Cortex of kidney (tissue), 1 donor: Measurements from ENCODE around the gene TBX1.

Source experiments
- DNase-seq: peaks from one replicate; lab custom pipeline; 2025; lab: John Stamatoyannopoulos, UW

Gene TBX1

DNA sequence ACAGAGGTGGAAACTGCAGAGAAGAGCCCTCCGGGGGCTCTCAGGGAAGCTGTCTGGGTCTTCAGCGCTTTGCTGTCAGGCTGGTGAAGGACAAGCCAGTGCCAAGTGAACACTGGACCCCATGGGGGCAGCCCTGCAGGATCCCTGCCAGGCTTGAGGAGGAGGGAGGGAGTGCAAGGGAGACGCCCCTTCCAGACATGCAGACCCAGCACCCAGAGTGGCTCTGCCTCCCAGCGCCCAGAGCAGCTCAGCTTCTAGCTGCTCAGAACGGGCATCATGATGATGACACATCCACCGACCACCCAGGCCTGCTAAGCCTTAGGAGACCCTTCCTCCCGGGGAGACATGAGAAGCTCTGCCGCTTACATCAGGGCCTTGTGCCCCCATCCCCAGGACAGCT is 39.7 kb downstream of the TBX1 start:
- DNase-seq, result no peak

DNA sequence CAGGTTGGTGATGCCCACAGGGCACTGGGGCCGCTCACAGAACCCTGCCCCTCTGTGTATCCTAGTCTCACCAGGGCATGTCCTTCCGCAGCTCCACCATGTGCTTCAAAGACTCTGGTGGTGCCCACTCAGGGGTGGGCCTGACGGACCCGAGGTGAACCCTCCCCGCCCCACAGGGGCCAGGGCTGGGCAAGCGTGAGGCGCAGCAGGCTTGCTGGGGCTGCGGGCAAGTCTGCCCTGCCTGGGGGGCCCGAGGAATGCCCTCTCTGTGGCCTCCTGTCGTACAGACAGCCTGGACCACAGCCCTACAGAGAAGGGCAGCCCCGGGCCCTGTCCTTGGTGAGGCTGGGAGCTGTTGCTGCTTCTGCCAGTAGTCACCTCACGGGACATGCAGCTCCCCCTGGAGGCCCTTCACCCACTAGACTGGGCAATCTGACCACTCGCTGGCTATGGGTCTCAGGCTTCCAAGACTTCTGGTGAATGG is 40.2 kb downstream of the TBX1 start:
- no peak for DNase-seq

DNA sequence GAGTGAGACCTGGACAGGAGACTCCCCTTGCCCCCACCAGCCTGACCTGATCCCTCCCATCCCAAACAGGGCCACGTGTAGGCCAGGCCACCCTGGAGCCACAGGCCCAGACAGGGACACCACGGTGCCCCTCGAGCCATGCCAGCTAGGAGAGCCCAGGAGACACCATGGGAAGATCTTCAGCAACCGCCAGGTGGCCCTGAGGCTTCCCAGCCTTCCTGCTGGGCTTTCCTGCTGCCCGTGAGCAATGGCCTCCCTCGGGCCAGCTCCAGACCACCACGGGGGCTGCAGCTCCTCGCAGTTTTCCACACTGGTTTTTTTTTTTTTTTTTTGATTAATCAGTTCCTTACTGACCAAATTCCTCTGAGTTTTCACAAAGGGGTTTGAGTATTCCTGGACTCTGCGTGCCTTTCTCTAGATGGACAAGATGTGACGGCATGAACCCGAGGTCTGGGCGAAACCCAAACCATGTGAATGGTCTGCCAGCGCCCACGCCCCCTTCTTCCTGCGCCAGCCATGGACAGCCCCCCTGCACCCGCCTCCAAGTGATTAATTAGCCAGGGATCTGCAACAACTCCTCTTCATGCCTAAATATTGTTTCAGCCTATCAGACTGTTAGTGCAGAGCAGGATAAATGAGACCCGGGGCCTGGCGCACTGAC is 40.9 kb downstream of the TBX1 start:
- no peak for DNase-seq

DNA sequence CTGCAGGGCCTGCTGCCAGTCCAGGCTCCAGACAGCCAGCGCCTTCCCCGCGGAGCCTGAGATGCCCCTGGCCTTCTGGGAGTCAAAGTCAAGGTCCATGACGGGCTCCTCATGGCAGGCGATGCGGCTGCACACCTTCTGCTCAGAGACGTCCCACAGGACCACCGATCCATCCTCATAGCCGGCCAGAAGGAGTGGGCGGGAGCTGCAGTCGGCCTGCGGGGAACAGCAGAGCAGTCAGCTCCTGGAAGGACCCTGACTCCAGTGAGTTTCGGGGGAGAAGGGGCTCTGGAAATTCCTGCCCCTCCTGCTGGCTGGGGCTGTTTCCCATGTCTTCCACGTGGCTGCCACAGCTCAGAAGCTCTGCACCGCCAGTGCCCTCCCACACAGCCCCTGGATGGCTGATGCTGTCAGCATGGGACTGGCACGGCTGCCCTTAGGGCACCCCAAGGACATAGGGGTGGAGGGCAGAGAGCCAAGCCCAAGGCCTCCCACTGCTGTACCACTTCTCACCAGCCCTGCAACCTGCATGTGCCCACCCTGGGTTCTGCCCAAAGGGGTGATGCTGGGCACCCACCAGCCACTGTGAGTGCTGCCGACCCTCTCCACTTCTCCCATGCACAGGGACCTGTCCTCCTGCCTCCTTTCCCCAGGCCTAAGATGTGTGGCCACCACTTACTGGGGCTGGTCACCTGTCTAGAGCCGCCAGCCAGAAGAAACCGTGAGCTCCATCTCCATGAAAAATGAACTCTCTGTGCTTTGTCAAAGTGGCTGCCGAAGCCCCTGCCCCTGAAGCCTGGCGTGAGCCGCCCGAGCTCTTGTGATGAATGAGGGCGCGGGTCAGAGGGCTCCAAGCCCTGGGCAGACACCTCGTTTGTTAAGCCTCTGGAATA is 41.7 kb downstream of the TBX1 start:
- DNase-seq, result no peak

DNA sequence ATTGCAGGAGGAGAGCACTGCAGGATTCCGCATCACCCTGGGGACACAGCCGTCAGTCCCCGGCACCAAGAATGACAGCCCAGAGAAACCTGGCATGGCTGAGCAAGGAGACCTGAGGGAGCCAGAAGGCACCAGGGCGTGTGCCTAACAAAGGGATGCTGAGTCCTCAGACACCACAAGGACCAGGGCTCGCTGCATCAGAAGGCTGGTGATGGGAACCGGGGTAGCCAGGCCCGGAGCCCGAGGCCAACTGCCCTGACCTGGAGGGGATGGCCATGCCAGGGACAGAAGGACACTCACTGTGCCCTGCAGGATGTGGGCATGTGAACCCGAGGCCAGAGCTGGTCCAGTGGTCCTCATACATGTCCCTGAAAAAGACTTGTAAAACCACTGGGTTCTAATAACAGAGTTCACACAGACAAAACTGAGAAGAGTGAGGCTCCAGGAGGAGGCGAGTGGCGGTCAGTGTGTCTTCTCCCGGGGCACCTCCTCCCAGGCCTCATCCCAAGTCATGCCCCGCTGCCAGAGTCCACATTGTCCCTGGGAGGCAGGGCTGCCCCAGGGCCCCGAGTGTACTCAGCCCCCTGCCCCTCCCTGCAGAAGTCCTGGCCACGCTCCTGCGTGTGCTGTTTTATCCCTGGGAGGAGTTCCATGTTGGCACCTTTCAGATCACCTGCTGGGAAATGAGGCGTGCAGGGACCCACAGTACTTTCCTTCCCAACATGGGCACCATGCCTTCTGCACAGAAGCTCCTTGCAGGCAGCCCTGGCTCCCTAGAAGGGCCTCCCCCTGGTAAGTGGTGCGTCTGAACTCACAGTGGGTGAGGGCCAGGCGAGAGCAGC is 42.5 kb downstream of the TBX1 start:
- no peak for DNase-seq

DNA sequence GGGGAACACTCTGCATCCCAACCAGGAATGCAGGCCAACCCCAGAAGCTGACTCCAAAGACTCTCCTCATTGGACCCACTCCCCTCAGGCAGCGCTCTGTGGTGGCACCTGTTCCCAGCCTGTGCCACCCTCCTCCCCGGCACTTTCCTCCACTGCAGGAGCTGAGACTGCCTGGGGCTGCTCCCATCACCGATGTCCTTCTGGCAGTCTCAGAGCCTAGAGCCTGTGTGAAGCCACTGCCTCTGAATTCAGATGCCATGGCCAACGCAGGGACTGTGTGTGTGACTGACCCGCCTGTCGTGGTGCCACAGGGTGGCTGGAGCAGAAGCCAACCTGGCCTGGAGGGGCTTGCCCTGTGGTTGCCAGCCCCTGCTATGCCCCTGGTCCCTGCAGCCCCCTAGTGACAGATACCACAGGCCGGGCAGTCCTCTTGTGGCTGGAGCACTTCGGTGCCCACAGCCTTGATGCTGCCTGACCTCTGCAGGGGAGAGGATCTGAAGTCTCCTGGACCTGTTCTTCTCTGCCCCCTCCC is 43.2 kb downstream of the TBX1 start:
- DNase-seq, result no peak

DNA sequence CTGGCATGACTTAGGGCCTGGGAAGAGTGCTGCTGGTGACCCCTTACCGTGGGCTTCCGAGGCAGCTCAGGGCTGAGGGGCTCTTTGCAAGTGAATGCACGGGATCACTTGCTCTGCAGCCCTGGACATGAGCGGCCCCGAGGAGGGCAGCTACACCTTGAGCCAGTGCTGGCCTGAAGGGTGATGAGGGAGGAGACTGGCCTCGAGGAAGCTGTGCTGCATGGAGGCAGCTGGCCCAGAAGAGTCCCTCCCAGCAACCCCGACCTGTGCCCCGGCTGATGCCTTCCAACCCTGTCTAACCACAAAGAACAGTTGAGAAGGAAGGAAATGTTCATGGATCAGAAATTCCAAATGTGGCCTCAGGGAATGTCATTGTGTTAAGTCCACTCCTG is 45.2 kb downstream of the TBX1 start:
- no peak for DNase-seq

DNA sequence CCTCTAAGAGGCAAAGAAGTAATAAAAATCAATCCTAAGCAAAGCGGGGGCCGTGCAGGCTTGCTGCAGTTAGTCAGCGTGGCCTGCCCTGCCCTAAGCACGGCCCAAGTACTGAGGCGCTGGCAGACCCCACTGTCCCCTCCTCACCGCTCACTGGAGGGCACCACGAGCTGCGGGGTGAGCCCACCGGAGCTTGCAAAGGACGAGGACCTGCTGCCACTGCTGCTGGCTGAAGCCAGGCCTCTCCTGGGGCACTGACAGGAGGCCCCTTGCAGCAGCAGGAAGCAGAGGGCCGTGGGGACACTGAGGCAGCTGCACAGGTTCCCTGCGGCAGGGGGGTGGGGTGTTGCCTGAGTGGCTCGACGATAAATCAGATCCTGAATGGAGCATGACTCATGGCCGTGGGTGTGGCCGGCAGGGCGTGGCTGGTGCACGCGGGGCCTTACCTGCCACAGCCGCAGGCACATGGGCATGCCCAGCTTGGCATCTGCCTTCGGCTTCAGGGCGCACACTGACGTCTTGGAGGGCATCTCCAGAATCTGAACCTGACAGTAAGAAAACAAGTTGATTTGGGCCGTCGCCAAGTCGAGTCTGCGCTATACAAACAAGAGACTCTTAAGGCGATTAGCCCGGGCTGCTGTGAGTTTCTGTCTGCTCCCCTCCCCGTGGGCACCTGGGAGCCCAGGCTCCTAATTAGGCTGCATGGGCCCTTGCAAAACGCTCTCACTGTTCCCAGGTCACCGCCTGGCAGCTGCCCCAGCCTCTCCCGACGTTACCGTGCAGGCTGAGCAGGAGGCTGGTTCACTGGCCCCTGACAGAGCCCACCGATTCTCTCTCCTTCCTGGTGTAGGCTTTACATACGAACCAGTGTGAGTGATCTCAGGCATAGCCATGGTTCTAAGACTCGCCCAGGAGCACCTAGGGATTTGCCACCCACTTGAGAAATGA is 45.9 kb downstream of the TBX1 start:
- DNase-seq, result no peak

DNA sequence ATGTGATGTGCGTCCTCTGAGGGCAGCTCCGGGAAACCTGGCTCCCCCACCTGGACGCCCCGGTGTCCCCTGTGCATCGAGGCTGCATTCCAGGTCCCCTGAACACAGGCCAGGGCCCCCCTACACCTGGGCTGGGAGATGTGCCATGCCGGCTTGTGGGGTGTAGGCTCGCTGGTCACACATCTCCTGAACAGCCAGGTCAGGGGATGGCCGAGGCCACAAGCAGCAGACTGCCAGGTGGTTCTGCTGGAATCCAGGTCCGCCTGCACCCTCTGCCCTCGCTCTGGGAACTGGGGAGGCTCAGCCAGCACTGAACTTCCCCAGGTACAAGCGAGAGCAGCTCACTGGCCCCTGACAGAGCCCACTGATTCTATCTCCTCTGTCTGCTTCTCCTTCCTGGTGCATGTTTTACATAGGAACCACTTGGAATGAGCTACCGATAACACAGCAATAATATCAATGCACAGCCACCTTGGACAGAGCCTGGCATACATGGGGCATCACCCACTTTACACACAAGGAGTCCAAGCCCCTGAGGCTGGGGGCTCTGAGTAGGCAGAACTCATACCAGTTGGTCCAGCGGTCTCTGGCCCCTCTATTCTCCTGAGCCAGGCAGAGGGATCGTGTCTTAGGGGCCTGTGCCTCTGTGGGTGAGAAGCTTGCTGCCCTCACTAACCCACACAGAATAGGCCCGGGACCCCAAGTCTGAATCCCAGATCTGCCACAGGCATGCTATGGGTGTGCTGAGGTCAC is 46.8 kb downstream of the TBX1 start:
- no peak for DNase-seq

DNA sequence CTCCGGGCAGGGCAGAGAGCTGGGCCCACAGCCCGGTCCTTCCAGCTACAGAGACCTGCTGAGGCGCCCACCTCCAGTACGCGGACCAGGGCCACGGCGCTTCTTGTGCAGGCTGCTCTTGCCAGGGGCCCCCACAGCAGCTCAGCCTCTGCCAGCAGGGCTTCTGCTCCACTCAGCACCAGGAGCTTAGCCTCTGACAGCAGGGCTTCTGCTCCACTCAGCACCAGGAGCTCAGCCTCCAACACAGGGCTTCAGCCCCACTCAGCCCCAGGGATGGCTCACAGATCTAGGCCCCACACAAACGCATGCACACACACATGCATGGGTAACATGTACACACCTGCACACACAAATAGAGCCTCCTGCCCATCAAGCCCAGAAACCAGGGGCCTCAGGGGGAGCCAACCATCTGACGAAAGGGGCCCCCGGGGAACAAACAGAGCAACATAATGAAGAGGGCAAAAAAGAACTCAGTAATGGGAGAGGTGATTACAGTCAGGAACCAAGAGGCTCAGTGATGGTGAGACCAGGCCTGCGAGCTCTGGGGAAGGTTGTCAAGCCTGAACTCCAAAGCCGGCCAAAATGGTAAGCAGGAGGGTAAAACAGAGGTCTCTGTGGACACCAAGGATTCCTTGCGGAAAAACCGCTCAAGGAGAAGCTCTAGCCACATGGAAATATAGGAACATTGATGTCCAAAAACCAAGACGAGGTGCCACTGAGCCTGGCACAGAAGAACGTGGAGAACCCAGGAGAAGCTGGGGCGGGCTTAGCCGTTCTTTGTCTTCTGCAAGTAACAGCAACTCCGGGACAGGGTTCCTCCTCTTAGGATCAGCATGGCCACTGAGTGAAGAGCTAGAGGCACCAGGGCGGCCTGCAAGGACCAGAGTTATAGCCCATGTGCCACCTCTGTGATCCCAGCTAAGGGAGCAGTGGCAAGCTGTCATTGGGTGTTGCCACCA is 47.6 kb downstream of the TBX1 start:
- no peak for DNase-seq

DNA sequence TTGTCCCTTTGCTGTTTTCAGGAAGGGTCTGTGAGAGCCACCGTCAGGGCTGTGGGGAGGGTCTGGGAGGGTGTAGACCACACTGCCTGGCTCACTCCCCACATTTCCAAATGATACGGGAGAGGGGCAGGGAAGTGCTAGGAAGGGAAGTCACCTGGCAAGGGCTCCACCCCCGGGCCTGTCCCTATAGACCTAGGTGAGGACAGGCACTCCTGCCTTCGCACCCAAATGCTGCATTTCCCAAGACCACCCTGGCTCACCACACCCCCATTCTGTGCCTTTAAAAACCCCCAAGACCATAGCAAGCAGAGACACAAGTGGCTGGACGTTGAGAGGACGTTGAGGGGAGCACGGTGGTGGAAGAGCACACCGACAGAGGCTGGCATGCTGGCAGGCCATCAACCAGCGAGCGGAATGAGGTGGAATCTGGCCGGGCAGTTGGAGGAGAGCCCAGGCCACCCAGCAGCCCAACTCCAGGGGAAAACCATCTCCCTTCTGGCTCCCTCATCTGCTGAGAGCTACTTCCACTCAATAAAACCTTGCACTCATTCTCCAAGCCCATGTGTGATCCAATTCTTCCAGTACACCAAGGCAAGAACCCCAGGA is 48.4 kb downstream of the TBX1 start:
- no peak for DNase-seq

DNA sequence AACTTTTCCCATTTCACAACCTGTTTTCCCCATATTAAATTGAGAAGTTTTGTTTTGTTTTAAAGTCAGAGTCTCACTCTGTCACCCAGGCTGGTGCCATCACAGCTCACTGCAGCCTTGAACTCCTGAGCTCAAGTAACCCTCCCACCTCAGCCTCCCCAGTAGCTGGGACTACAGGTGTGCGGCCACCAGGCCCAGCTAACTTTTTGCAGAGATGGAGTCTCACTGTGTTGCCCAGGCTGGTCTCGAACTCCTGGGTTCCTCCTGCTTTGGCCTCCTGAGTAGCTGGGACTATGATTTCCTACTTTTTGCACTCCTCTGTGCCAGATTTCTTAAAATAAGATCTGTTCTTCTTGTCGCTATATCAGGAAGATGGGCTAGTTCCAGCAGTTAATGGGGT is 49.2 kb downstream of the TBX1 start:
- DNase-seq, result no peak

DNA sequence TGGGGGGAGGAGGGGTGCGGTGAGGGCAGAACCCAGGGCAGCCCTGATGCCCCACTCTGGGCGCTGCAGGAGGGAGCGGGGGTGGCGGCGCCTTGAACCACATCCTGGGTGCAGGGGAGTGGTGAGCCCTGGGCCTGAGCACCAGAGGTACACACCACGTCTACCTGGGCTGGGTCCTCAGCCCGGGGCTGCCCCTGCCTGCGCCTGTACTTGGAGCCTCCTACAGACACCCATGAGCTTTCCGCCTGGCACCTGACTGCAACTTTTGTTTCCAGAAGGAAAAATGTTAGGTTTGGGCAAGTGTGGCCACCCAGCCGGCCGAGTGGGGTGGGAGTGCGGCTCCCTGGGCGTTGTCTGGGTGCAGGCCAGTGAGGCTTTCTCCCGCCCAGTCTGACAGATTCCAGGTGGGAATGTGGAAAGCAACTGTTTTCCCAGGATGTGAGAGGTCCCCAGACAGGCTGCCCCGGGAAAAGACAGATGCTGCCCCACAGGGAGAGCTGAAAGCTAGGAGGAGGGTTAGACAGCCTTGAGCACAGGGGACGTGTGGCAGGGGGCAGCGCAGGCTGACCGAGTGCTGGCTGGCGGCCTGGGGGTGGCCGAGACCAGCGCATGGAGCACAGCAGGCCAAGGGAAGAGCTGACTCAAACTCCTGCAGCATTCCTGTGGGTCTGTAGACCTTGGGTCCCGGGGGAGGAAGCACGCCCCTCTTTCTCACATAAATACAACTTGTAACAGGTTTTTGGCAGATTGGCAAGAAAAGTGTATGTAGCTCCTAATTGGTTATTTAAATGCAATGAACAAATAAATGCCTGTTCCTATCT is 50.0 kb downstream of the TBX1 start:
- DNase-seq, result no peak

DNA sequence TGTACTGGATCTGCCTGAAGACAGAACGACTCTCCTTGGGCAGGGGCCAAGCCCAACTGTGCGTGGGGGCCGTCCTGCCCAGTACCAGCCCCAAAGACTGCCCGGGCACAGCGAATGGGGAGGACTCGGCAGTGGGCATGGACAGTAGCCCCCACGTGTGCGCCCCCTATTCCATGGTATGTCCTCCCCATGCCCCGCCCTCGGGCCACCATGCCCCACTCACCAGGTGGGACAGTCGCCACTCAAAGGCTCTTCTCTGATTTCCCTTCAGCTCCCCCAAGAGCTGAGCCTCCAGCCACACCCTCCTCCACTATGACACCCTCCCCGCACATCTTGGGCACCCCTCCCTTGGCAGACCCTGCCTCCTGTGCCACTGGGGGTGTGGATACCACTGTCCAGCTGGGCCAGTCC is 50.6 kb downstream of the TBX1 start:
- DNase-seq, result no peak

DNA sequence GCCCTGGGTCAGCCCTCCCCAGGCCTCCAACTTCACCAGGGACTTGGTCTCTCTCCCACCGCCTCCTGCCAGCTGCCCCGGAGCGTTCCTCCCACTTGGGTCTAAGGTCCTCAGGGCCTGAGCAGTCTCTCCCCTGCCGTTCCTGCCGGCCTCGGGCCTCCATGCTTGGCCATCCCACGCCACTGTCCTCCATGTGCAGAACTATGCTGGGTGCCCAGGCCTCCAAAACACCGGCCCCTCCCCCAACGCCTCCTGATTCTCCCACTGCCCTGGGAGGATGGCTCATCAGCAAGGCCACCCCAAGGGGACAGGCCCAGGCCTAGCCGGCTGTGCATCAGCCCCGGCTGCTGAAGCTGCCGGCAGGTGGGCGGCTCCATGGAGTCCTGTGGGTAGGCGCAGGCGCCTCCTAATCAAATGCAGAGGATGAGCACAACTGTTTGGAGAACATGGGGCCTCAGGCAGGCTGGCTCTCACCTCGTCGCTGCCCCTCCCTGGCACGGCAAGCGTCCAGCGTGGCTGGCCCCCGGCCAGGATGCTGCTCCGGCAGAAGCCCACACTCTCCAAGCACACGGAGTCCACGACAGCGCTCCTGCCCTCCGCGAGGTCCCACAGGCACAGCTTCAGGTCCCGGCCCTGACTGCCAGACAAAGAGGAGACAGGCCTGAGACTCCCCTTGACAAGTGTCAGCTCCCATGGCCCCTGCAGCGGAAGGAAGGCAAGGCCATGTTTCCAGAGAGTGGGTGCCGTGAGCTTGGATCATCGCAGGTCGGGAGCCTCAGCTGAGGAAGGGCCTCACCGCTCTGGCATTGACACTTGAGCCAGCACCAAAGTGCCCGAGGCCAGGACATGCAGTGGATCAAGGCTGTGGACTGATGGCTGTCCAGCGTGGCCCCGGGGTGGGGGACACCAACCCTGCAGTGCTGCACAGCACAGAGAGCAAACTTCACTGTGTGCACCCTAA is 51.5 kb downstream of the TBX1 start:
- no peak for DNase-seq

DNA sequence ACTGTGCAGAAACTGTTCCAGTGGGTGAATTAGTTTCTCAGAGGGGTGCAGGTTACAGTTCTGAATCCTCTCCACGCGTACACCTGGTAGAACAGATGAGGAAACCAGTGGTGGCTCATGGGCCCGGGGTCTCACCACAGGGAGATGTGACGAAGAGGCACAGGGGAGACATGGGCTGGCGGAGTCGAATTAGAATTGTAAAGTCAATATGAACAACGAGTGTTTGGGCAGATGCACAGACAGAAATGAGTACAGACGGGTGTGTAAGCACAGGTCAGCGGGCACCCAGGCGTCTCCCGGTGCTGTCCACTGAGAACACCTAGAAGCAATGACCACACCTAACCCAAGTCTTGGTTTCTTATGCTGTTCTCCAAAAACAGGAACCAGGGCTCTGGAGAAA is 52.3 kb downstream of the TBX1 start:
- no peak for DNase-seq

DNA sequence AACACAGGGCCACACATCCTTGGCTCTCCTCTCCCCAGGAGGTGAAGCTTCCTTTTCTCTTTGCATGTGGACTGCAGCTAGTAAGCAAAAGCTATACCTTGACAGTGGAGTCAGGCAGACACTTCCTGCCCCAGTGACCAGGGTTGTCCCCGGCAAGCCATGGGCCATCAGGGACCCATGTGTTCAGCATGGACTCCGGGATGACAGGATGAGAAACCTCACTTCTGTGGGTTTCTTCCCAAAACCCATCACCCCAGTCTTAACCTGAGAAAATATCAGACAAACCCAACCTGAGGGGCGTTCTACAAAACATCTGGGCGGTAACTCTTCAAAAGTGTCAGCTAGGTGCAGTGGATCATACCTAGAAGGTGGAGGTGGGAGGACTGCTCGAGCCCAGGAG is 53.9 kb downstream of the TBX1 start:
- DNase-seq, result no peak
